ENCODE measurements around the gene NDP.

DNA sequence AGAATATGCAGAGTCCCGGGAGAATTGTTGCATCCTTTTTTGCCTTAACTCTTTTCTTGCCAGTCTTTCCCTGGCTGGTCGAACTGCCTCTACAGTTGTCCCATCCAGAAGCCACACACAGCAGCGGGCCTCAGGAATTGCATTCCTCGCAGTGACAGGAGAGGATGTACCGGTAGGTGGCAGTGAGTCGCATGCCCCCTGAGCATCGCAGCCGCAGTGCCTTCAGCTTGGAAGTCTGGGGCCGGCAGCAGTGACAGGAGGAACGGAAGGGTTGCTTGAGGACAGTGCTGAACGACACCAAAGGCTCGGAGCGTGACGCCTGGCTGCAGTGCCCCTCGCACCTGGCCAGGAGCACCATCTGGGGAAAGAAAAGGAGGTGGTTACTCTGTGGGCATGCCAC, 23.5 kb downstream of the NDP start:
- TF ChIP-seq, protein P1, sequence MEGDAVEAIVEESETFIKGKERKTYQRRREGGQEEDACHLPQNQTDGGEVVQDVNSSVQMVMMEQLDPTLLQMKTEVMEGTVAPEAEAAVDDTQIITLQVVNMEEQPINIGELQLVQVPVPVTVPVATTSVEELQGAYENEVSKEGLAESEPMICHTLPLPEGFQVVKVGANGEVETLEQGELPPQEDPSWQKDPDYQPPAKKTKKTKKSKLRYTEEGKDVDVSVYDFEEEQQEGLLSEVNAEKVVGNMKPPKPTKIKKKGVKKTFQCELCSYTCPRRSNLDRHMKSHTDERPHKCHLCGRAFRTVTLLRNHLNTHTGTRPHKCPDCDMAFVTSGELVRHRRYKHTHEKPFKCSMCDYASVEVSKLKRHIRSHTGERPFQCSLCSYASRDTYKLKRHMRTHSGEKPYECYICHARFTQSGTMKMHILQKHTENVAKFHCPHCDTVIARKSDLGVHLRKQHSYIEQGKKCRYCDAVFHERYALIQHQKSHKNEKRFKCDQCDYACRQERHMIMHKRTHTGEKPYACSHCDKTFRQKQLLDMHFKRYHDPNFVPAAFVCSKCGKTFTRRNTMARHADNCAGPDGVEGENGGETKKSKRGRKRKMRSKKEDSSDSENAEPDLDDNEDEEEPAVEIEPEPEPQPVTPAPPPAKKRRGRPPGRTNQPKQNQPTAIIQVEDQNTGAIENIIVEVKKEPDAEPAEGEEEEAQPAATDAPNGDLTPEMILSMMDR (IDR thresholded peaks at IDR 0.05; ENCODE audit: low read depth, low read length), result no peak
- no peak for TF ChIP-seq EZH2phosphoT487 (IDR thresholded peaks at IDR 0.05; ENCODE audit: low read depth)

All from OCI-LY3 (cell line).